Colonic mucosa (tissue), 4 donors: Measurements from ENCODE around the gene WBP11. TPM values are rescaled to one million over a fixed set of nuclear protein-coding genes. Genes with fewer than 3 reads are reported as not detected.

Experiments
- DNase-seq: peaks from one replicate; pipeline ENCODE4 v3.0.0-alpha.2; 2020
- H3K27ac ChIP-seq: fragments of 200-600 bp; one replicate; pipeline ENCODE4 v1.8.0; 2021
- H3K27me3 ChIP-seq: fragments of 200-600 bp; one replicate; pipeline ENCODE4 v1.8.0; 2021
- H3K36me3 ChIP-seq: fragments of 200-600 bp; one replicate; pipeline ENCODE4 v1.8.0; 2021
- H3K4me1 ChIP-seq: fragments of 200-600 bp; one replicate; pipeline ENCODE4 v1.8.0; 2021; ENCODE audit warnings: mild to moderate bottlenecking
- H3K4me3 ChIP-seq: fragments of 200-600 bp; one replicate; pipeline ENCODE4 v1.8.0; 2021
- H3K9ac ChIP-seq, 2 donors: one replicate each; pipeline ENCODE4 v1.7.0; 2013; ENCODE audit warnings: control low read depth in 2 of 2, low read depth in 2 of 2, low read length in 2 of 2
- H3K9me3 ChIP-seq: fragments of 200-600 bp; one replicate; pipeline ENCODE4 v1.8.0; 2021
- intact Hi-C: fragments of 100-400 bp; cut with DNase I; formaldehyde crosslinking; loops from one replicate; pipeline ENCODE4 v1.14.1; 2022
- total RNA-seq, 2 donors: library from RNA; stranded (reverse); fragmentation: NEBNext Ultra II Directional in 1 of 2; extraction: Animal tissue kit (Norgen Biotek cat#: 25700) in 1 of 2; gene quantifications; one replicate each; pipeline ENCODE4 v1.2.1, GENCODE V29; 2021
- TF ChIP-seq, protein P1 (sequence below): fragments of 200-600 bp; IDR thresholded peaks from one replicate; pipeline ENCODE4 v1.8.0; 2022; ENCODE audit warnings: antibody characterized with exemption, mild to moderate bottlenecking
- donor health status: healthy.
- donor health status: DM: no; HTN: no; CAD: no.
- donor health status: DM: no; HTN: no; CAD: no.

WBP11 gene
- total RNA-seq, 2 donors from 2014 or later = 55.3 to 60.0 TPM

DNA sequence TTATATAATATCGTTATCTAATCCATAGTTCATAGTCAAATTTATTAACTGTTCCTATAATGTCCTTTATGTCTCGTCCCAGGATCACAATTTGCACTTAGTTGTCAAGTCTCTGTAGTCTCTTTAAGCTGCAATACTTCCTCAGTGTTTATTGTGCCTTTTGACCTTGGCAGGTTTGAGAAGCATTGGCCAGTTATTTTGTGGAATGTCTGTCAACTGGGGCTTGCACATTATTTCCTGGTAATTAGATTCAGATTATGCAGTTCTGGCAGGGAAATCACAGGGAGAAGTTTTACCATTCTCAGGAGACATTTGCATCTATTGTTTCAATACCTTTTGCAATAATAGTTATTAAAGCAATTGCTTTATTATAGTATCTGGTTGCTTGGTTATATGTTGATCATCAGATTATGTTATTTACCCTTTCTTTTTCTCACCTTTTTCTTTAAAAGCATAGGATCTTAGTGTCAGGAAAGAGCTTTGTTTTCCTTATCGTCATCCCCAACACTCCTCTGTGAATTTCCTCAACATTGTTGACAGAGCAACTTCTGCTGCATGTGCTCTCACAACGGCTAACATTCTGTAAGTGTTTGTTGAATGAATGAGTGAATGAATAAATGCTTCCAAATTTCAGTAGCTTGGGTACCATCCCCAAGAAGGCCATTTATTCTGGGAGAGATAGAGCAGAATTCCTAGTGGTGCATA, 43.8 kb upstream of the WBP11 start:
- H3K36me3 ChIP-seq = no peaks in the 10 kb centered on the region
- H3K4me1 ChIP-seq = no peaks in the 10 kb centered on the region
- TF ChIP-seq, protein P1, sequence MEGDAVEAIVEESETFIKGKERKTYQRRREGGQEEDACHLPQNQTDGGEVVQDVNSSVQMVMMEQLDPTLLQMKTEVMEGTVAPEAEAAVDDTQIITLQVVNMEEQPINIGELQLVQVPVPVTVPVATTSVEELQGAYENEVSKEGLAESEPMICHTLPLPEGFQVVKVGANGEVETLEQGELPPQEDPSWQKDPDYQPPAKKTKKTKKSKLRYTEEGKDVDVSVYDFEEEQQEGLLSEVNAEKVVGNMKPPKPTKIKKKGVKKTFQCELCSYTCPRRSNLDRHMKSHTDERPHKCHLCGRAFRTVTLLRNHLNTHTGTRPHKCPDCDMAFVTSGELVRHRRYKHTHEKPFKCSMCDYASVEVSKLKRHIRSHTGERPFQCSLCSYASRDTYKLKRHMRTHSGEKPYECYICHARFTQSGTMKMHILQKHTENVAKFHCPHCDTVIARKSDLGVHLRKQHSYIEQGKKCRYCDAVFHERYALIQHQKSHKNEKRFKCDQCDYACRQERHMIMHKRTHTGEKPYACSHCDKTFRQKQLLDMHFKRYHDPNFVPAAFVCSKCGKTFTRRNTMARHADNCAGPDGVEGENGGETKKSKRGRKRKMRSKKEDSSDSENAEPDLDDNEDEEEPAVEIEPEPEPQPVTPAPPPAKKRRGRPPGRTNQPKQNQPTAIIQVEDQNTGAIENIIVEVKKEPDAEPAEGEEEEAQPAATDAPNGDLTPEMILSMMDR = no peak
- H3K4me3 ChIP-seq = no peak overlapping the region
- H3K9me3 ChIP-seq = no peaks in the 10 kb centered on the region
- no peak overlapping the region for H3K27ac ChIP-seq
- intact Hi-C loops = loop anchor here (10.0 kb wide), 1 partner anchor 122 kb away; no protein-coding TSS in a partner anchor
- no peak for DNase-seq
- H3K9ac ChIP-seq = no peak overlapping the region
- no peaks in the 10 kb centered on the region for H3K27me3 ChIP-seq

DNA sequence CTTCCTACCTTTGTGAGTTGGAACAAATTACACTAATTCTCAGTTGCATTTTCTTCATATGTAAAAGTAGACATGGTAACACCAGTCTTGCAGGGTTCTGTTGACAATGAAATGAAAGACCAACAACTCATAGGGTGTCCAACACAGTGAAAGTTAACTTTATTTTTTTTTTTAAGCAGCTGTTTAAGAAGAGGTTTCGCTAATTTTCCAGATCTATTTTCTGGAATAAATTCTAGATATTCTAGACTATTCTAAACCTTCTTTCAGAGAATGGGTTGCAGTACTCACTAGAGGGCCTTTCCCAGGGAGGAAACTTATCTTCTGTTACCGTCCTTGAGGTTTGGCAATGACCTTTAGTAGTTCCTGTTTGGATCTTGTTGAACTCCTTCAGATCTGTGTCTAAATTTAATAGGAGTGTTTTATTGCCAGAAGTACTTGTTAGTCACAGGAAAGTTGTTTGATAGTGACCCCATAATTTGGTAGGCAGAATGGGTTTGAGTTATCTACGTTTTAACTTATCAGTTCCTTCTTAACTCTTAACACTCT, 42.8 kb upstream of the WBP11 start:
- Histone ChIP-seq H3K4me3 (no peak overlapping the region), H3K27me3 (no peaks in the 10 kb centered on the region), H3K4me1 (no peaks in the 10 kb centered on the region), H3K36me3 (no peaks in the 10 kb centered on the region), H3K9me3 (no peaks in the 10 kb centered on the region), H3K27ac (no peak overlapping the region), H3K9ac (no peak overlapping the region)
- TF ChIP-seq, protein P1 = no peak
- no peak for DNase-seq
- intact Hi-C loops = loop anchor here (10.0 kb wide), 1 partner anchor 121 kb away; no protein-coding TSS in a partner anchor

DNA sequence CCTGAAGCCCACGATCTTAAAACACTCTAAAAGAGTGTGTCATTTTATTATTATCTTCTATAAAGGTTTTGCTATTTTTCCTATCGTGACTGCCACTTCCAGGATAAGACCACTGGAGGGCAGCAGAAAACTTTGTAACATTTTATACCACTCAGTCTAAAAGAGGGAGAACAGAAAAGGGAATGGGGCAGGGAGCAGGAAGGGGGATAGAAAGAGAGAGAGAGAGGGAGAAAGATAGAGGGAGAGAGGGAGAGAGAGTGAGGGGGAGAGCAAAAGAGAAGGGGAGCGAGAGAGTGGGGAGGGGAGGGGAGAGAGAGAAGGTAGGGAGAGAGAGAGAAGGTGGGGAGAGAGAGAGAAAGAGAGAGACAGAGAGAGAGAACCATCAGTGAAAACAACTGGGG, 42.1 kb upstream of the WBP11 start:
- intact Hi-C loops = loop anchor here (1.0 to 10.0 kb wide), 3 partner anchors 35 to 150 kb away; no protein-coding TSS in a partner anchor
- TF ChIP-seq, protein P1 = peak; percentile 69
- no peaks in the 10 kb centered on the region for H3K9me3 ChIP-seq
- no peak overlapping the region for H3K27ac ChIP-seq
- H3K27me3 ChIP-seq = no peaks in the 10 kb centered on the region
- no peak overlapping the region for H3K9ac ChIP-seq
- no peaks in the 10 kb centered on the region for H3K4me1 ChIP-seq
- no peaks in the 10 kb centered on the region for H3K36me3 ChIP-seq
- DNase-seq = peak; percentile 68
- H3K4me3 ChIP-seq = no peak overlapping the region

DNA sequence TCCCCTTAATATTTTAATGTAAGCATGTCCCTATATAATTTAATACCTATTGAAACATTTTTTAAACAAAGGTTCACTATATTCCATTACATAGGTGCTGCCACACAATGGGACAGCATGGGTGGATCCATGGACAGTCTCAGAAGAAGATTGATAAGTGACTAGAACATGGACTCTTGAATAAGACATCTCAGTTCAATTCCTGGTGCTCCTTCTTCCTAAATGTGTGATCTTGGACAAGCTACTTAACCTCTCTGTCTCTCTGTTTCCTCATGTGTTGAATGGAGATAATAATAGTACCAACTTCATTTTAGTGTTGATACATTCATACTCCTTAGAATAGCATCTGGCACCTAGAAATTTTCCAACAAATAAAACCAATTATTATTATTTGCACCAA, 41.1 kb upstream of the WBP11 start:
- Histone ChIP-seq H3K36me3 (no peaks in the 10 kb centered on the region), H3K27ac (no peak overlapping the region), H3K4me1 (no peaks in the 10 kb centered on the region), H3K9ac (no peak overlapping the region), H3K9me3 (no peaks in the 10 kb centered on the region), H3K27me3 (no peaks in the 10 kb centered on the region), H3K4me3 (no peak overlapping the region)
- TF ChIP-seq, protein P1 = no peak
- intact Hi-C loops = loop anchor here (2.0 to 10.0 kb wide), 3 partner anchors 34 to 428 kb away; no protein-coding TSS in a partner anchor
- no peak for DNase-seq

DNA sequence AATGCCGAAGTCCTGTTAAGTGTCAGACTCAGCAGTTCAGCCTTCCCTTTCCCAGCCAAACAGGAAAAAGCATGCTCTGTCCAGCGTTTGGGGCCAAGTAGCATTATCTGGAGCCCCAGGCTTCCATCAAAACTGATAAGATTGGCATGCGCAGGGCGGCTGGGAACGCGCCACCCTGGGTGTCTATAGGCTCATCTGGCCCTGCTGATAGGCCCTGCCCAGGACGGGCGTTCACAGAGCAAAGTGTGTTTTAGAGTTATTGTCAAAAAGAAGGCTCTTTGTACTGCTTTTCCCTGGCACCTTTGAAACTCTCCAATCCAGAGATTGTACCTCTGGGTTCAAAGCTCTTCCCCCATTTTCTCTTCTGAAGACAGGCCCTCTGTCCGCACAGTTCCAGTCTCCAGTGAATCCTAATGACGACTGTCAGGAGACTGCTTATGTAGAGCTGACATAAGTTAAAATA, 40.2 kb upstream of the WBP11 start, which contains the start of gene ART4:
Gene ART4 (minus strand): TSS at position 102 of the 463 bp plus-strand sequence. CDS start 413 bp downstream, outside the sequence.
- Histone ChIP-seq H3K4me3 (no peak within 1 kb of the TSS), H3K9ac (no peak within 1 kb of the TSS), H3K9me3 (no peaks in the 10 kb centered on the region), H3K36me3 (no peaks in the 10 kb centered on the region), H3K27me3 (no peaks in the 10 kb centered on the region), H3K27ac (no peak within 1 kb of the TSS), H3K4me1 (no peaks in the 10 kb centered on the region)
- intact Hi-C loops = loop anchor here (5.0 to 10.0 kb wide), 2 partner anchors 119 to 429 kb away; no protein-coding TSS in a partner anchor
- no peak for DNase-seq
- TF ChIP-seq, protein P1 = no peak
